Hepatocyte (in vitro differentiated cells): Measurements from ENCODE around the gene SYT9.

ENCODE experiments used
- EZH2phosphoT487 ChIP-seq: fragments of 200-600 bp; sonication (generic); IDR thresholded peaks from one replicate; pipeline ENCODE4 v1.6.1; 2018; ENCODE audit warnings: antibody characterized with exemption, mild to moderate bottlenecking, low read depth, moderate library complexity; ENCODE audit not compliant: unreplicated experiment, severe bottlenecking
- TF ChIP-seq, protein P1 (sequence below): fragments of 200-600 bp; sonication (generic); IDR thresholded peaks from 2 replicates; pipeline ENCODE4 v1.5.1; 2016; ENCODE audit warnings: antibody characterized with exemption, mild to moderate bottlenecking; ENCODE audit not compliant: poor library complexity

GRCh38 chr11:7494086-7494745 is 242.5 kb downstream of the SYT9 start:
- TF ChIP-seq, protein P1, sequence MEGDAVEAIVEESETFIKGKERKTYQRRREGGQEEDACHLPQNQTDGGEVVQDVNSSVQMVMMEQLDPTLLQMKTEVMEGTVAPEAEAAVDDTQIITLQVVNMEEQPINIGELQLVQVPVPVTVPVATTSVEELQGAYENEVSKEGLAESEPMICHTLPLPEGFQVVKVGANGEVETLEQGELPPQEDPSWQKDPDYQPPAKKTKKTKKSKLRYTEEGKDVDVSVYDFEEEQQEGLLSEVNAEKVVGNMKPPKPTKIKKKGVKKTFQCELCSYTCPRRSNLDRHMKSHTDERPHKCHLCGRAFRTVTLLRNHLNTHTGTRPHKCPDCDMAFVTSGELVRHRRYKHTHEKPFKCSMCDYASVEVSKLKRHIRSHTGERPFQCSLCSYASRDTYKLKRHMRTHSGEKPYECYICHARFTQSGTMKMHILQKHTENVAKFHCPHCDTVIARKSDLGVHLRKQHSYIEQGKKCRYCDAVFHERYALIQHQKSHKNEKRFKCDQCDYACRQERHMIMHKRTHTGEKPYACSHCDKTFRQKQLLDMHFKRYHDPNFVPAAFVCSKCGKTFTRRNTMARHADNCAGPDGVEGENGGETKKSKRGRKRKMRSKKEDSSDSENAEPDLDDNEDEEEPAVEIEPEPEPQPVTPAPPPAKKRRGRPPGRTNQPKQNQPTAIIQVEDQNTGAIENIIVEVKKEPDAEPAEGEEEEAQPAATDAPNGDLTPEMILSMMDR: no peak
- no peak for TF ChIP-seq EZH2phosphoT487
